MM.1S (cell line): ENCODE results near the gene ADGRG4.

ENCODE experiments used
- EZH2 ChIP-seq: fragments of 300-600 bp; sonication (generic); optimal IDR thresholded peaks from 2 replicates; pipeline ENCODE3; 2017; ENCODE audit warnings: low read depth, mild to moderate bottlenecking, antibody characterized with exemption, low read length, mixed read lengths
- TF ChIP-seq, protein P1 (sequence below): fragments of 300-600 bp; sonication (generic); IDR thresholded peaks from 2 replicates; pipeline ENCODE4 v1.5.1; 2016; ENCODE audit warnings: antibody characterized with exemption, low read length, mixed read lengths

GRCh38 chrX:136456133-136456532 is 155.4 kb downstream of the ADGRG4 start:
- TF ChIP-seq, protein P1, sequence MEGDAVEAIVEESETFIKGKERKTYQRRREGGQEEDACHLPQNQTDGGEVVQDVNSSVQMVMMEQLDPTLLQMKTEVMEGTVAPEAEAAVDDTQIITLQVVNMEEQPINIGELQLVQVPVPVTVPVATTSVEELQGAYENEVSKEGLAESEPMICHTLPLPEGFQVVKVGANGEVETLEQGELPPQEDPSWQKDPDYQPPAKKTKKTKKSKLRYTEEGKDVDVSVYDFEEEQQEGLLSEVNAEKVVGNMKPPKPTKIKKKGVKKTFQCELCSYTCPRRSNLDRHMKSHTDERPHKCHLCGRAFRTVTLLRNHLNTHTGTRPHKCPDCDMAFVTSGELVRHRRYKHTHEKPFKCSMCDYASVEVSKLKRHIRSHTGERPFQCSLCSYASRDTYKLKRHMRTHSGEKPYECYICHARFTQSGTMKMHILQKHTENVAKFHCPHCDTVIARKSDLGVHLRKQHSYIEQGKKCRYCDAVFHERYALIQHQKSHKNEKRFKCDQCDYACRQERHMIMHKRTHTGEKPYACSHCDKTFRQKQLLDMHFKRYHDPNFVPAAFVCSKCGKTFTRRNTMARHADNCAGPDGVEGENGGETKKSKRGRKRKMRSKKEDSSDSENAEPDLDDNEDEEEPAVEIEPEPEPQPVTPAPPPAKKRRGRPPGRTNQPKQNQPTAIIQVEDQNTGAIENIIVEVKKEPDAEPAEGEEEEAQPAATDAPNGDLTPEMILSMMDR = no peak
- no peak for TF ChIP-seq EZH2
